Tibial artery (tissue), 4 donors: Measurements from ENCODE around the gene PBX1.
A peak's percentile ranks its signal among the peaks of the same experiment; 100 is the strongest.

Source experiments
- DNase-seq, 2 donors: peaks; one replicate each; pipeline ENCODE4 v3.0.0-alpha.2; 2019
- H3K27ac ChIP-seq, 2 donors: fragments of 200-600 bp; sonication (generic) in 1 of 2; 1 replicate in 1 of 2; 2 replicates in 1 of 2; pipeline ENCODE4 v1.5.1; 2018 to 2019; ENCODE audit warnings: mild to moderate bottlenecking in 1 of 2
- H3K27me3 ChIP-seq, 2 donors: fragments of 200-600 bp; sonication (generic) in 1 of 2; one replicate each; pipeline versions ENCODE4 v1.5.1 to v1.6.0; 2016 to 2019
- H3K36me3 ChIP-seq, 3 donors: fragments of 200-600 bp; sonication (generic) in 2 of 3; one replicate each; pipeline ENCODE4 v1.5.1; 2016 to 2019; ENCODE audit warnings: mild to moderate bottlenecking in 2 of 3
- H3K4me1 ChIP-seq, 4 donors: fragments of 200-600 bp; sonication (generic) in 2 of 4; 1 replicate in 3 of 4; 2 replicates in 1 of 4; pipeline ENCODE4 v1.5.1; 2016 to 2019
- H3K4me3 ChIP-seq, 2 donors: fragments of 200-600 bp; sonication (generic) in 1 of 2; 1 replicate in 1 of 2; 2 replicates in 1 of 2; pipeline ENCODE4 v1.5.1; 2018 to 2019; ENCODE audit warnings: mild to moderate bottlenecking in 2 of 2
- H3K9me3 ChIP-seq, 3 donors: fragments of 200-600 bp; sonication (generic) in 1 of 3; one replicate each; pipeline ENCODE4 v1.5.1; 2016 to 2019
- CTCF ChIP-seq, 2 experiments: fragments of 200-600 bp in 1 of 2; fragments of 450-650 bp in 1 of 2; IDR thresholded peaks; one replicate each; pipeline ENCODE4 v1.5.1; 2017 to 2019; ENCODE audit warnings: antibody characterized with exemption in 2 of 2, mild to moderate bottlenecking in 1 of 2, moderate library complexity in 1 of 2
- intact Hi-C: fragments of 100-400 bp; cut with DNase I; formaldehyde crosslinking; loops from one replicate; pipeline ENCODE4 v1.15.0; 2023; ENCODE audit warnings: low total_unique reads

Gene PBX1

GRCh38 chr1:164754088-164754600, 195.2 kb downstream of the PBX1 start:
- DNase-seq, result peak; percentile 63 to 84

GRCh38 chr1:164755690-164756089, 196.7 kb downstream of the PBX1 start:
- no peak for TF ChIP-seq CTCF (IDR thresholded peaks at IDR 0.05)
- no peaks in the 10 kb centered on the region for H3K9me3 ChIP-seq
- DNase-seq, result no peak
- no peaks in the 10 kb centered on the region for H3K27me3 ChIP-seq
- no peak overlapping the region for H3K27ac ChIP-seq
- intact Hi-C loops, result no loop called here
- H3K36me3 ChIP-seq, result no peaks in the 10 kb centered on the region
- no peak overlapping the region for H3K4me3 ChIP-seq
- peaks cover 0 to 42% (median 18%) of the 10 kb centered on the region in 4 donors for H3K4me1 ChIP-seq

More at GRCh38 chr1:164754088-164754600, 195.2 kb downstream of the PBX1 start:
- H3K4me1 ChIP-seq, result peaks cover 0 to 50% (median 16%) of the 10 kb centered on the region in 4 donors
- H3K4me3 ChIP-seq, result peak overlapping the region; percentile 34 to 49
- H3K9me3 ChIP-seq, result no peaks in the 10 kb centered on the region
- intact Hi-C loops, result no loop called here
- H3K27ac ChIP-seq, result peak overlapping the region; percentile 81 to 86
- no peaks in the 10 kb centered on the region for H3K36me3 ChIP-seq
- no peaks in the 10 kb centered on the region for H3K27me3 ChIP-seq
- TF ChIP-seq CTCF (IDR thresholded peaks at IDR 0.05), result no peak

GRCh38 chr1:164756741-164757140, 197.8 kb downstream of the PBX1 start:
- H3K9me3 ChIP-seq, result no peaks in the 10 kb centered on the region
- H3K27ac ChIP-seq, result no peak overlapping the region
- no peak overlapping the region for H3K4me3 ChIP-seq
- H3K27me3 ChIP-seq, result no peaks in the 10 kb centered on the region
- no peaks in the 10 kb centered on the region for H3K36me3 ChIP-seq
- peaks cover 0 to 45% (median 20%) of the 10 kb centered on the region in 4 donors for H3K4me1 ChIP-seq
- no peak for DNase-seq
- intact Hi-C loops, result no loop called here
- no peak for TF ChIP-seq CTCF (IDR thresholded peaks at IDR 0.05)

GRCh38 chr1:164757625-164758024, 198.6 kb downstream of the PBX1 start:
- DNase-seq, result no peak
- Histone ChIP-seq H3K4me1 (peaks cover 0 to 40% (median 20%) of the 10 kb centered on the region in 4 donors), H3K27me3 (no peaks in the 10 kb centered on the region), H3K27ac (no peak overlapping the region), H3K9me3 (no peaks in the 10 kb centered on the region), H3K36me3 (no peaks in the 10 kb centered on the region), H3K4me3 (no peak overlapping the region)
- no peak for TF ChIP-seq CTCF (IDR thresholded peaks at IDR 0.05)
- intact Hi-C loops, result no loop called here

DNA sequence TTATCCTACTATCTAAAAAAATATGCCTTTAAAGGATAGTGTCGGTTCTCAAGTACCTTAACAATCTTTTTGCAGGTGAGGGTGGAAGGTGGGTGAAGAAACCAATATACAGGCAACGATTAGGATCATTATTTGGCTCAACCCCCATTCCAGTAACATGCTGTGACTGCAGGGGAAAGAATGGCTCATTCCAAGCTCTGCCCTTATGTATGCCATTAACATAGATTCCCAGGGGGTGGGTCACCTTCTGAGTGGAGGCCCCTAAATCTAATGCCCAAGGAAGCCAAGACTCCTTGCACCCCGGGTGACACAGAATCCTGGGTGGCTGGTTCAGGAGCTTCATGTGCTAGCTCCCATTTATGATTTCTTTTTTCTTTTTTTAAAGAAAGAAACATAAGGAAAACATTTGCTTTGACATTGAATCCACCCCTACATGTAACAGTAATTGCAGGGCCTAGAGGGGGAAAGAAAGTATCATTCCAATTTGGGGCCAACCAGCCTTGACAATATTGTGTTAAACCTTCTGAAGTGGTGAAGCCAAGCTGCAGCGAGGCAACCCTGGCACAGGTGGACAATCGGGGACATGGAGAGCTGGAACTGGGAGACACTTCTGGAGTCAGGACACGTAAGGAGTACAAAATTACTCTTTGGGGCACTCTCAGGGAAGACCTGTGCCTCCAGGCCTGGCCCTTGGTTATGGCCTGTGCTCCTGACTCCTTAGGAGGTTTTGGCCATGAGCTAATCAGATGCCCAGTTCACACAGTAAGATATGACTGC, 200.3 kb downstream of the PBX1 start:
- no peak for DNase-seq
- H3K9me3 ChIP-seq, result no peaks in the 10 kb centered on the region
- intact Hi-C loops, result no loop called here
- no peak overlapping the region for H3K27ac ChIP-seq
- TF ChIP-seq CTCF (IDR thresholded peaks at IDR 0.05), result no peak
- no peak overlapping the region for H3K4me3 ChIP-seq
- H3K27me3 ChIP-seq, result no peaks in the 10 kb centered on the region
- H3K4me1 ChIP-seq, result peaks cover 0 to 26% (median 13%) of the 10 kb centered on the region in 4 donors
- no peaks in the 10 kb centered on the region for H3K36me3 ChIP-seq
